ENCODE data around the gene GK. TPM values are rescaled to one million over a fixed set of nuclear protein-coding genes. Genes with fewer than 3 reads are reported as not detected.

GK gene
- total and polyA plus RNA-seq, 2 donors (not counting 3 experiments of a cell fraction or from before 2014, with no cell fraction given), result 2.7 to 7.6 TPM

GRCh38 chrX:30657196-30658161 is 4.3 kb downstream of the GK start:
- Histone ChIP-seq H3K27me3 (ENCODE audit: control insufficient read depth in 2 of 2, insufficient read depth in 2 of 2, low read length in 2 of 2) (no peaks in the 10 kb centered on the region), H3K79me2 (ENCODE audit: control insufficient read depth, insufficient read depth, low read length) (no peaks in the 10 kb centered on the region), H3K9me1 (replicated peaks; ENCODE audit: control insufficient read depth, extremely low read depth, insufficient read depth, low read length) (no peaks in the 10 kb centered on the region), H2AFZ (ENCODE audit: low read depth, low read length) (no peak overlapping the region), H3K9me3 (replicated peaks; ENCODE audit: control insufficient read depth, insufficient read depth, low read length) (no peaks in the 10 kb centered on the region), H3K27ac (ENCODE audit: insufficient read depth, low read depth, low read length) (no peak overlapping the region), H4K20me1 (replicated peaks; ENCODE audit: control insufficient read depth, extremely low read depth, insufficient read depth, low read length) (no peaks in the 10 kb centered on the region), H3K9ac (replicated peaks; ENCODE audit: extremely low read depth, insufficient read depth, low read length) (no peak overlapping the region), H3K4me1 (ENCODE audit: control insufficient read depth, extremely low read depth, insufficient read depth, low read length) (peaks cover 8% of the 10 kb centered on the region), H3K4me3 (replicated peaks in 1 of 3; ENCODE audit: insufficient read depth in 1 of 3, low read depth in 1 of 3, low read length in 3 of 3) (no peak overlapping the region), H3K36me3 (ENCODE audit: control insufficient read depth in 2 of 2, extremely low read depth in 1 of 2, insufficient read depth in 2 of 2, low read length in 2 of 2) (no peaks in the 10 kb centered on the region), H3K4me2 (ENCODE audit: insufficient read depth, low read length) (no peak overlapping the region)
- ChIA-PET CTCF (no interaction called here), POLR2A (no interaction called here)
- TF ChIP-seq POLR2A (IDR thresholded peaks at IDR 0.05; ENCODE audit: low read depth, low read length) (no peak), GATA2 (IDR thresholded peaks at IDR 0.05; ENCODE audit: insufficient read depth, insufficient read length, low read depth, low read length) (no peak), MYC (IDR thresholded peaks at IDR 0.05; ENCODE audit: low read depth, low read length) (no peak), CTCF (IDR thresholded peaks at IDR 0.05; ENCODE audit: extremely low read depth in 1 of 2, insufficient read depth in 1 of 2, low read depth in 1 of 2, low read length in 2 of 2) (no peak), POLR2AphosphoS5 (IDR thresholded peaks at IDR 0.05; ENCODE audit: insufficient read depth, low read depth, low read length) (no peak), MAX (IDR thresholded peaks at IDR 0.05; ENCODE audit: insufficient read depth, insufficient read length) (no peak), JUN (IDR thresholded peaks at IDR 0.05; ENCODE audit: borderline replicate concordance, insufficient read depth, insufficient read length, low read depth) (no peak), EZH2 (IDR thresholded peaks at IDR 0.05; ENCODE audit: borderline replicate concordance, low read depth, low read length, severe bottlenecking) (no peak), FOS (IDR thresholded peaks at IDR 0.05; ENCODE audit: borderline replicate concordance, insufficient read depth, low read length) (no peak)
- dilution Hi-C loops (cut with MboI; ENCODE audit: extremely low pct_ligation_motif_present, low sequenced_read_pairs), result no loop called here
- BruUV-seq (replicated peaks), result no TSS peak
- FAIRE-seq (no peak), DNase-seq (ENCODE audit: low read depth, low spot score) (no peak)
- intact Hi-C loops (cut with micrococcal nuclease), result no loop called here
